GM23248 (cell line): Measurements from ENCODE around the gene OTOGL.

Experiments used
- EZH2 ChIP-seq: fragments of 200-600 bp; sonication (generic); IDR thresholded peaks from 2 replicates; pipeline ENCODE4 v1.6.1; 2018; ENCODE audit warnings: antibody characterized with exemption, mild to moderate bottlenecking; ENCODE audit not compliant: insufficient read depth, poor library complexity, severe bottlenecking
- EZH2phosphoT487 ChIP-seq: fragments of 200-600 bp; sonication (generic); IDR thresholded peaks from 2 replicates; pipeline ENCODE4 v1.6.1; 2018; ENCODE audit warnings: antibody characterized with exemption, moderate library complexity, mild to moderate bottlenecking, low read depth; ENCODE audit not compliant: insufficient read depth

DNA sequence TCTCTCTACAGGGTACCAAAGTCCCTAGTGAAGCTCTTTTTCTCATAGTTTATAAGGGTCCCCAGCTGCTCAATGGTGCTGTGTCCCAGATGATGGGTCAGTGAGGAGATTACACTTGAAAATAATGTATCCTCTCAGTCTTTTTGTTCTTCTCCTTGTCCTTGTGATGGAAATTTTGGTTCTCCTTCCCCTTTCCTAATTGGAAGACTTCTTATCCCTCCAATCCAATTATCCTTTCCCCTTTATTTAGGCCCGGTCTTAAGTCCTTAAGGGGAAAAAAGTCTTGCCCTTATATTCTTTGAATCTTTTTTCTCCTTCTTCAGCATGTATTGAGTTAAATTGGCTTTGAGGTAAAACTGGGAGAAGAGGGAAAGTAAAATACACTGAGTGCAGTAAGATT, 218.6 kb downstream of the OTOGL start:
- TF ChIP-seq EZH2 = no peak
- no peak for TF ChIP-seq EZH2phosphoT487
